ENCODE measurements around the gene ING2. TPM values are rescaled to one million over a fixed set of nuclear protein-coding genes. Genes with fewer than 3 reads are reported as not detected.

The ING2 gene
- total and polyA plus RNA-seq, 11 donors, result 2.9 to 10.9 (median 5.4) TPM

DNA sequence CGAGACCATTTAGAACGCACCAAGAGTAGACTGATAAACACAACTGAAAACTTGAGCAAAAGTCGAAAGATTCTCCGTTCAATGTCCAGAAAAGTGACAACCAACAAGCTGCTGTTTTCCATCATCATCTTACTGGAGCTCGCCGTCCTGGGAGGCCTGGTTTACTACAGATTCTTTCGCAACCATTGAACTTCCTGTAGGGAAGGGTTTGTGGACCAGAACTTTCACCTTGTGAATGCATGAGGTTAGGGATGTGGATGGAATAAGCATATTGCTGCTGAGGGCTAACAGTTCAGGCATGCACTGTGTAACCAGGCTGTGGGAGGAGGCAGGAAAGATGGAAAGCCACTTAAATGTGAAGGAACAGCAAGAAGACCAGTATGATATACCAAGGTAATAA is 20.9 kb upstream of the ING2 start:
- Histone ChIP-seq H3K4me1 (no peaks in the 10 kb centered on the region), H3K27me3 (no peaks in the 10 kb centered on the region), H3K27ac (no peak overlapping the region), H3K4me3 (no peak overlapping the region), H3K36me3 (no peaks in the 10 kb centered on the region), H3K9me3 (no peaks in the 10 kb centered on the region)
- TF ChIP-seq, protein P1, sequence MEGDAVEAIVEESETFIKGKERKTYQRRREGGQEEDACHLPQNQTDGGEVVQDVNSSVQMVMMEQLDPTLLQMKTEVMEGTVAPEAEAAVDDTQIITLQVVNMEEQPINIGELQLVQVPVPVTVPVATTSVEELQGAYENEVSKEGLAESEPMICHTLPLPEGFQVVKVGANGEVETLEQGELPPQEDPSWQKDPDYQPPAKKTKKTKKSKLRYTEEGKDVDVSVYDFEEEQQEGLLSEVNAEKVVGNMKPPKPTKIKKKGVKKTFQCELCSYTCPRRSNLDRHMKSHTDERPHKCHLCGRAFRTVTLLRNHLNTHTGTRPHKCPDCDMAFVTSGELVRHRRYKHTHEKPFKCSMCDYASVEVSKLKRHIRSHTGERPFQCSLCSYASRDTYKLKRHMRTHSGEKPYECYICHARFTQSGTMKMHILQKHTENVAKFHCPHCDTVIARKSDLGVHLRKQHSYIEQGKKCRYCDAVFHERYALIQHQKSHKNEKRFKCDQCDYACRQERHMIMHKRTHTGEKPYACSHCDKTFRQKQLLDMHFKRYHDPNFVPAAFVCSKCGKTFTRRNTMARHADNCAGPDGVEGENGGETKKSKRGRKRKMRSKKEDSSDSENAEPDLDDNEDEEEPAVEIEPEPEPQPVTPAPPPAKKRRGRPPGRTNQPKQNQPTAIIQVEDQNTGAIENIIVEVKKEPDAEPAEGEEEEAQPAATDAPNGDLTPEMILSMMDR (IDR thresholded peaks at IDR 0.05), result no peak
- no peak for TF ChIP-seq POLR2A (IDR thresholded peaks at IDR 0.05)
- no peak for ATAC-seq
- WGBS, 4 donors, result 94 to 97% (median 95%) methylated on average over 7 of the region's 7 CpGs
- DNase-seq, result no peak
- intact Hi-C loops (cut with DNase I), result no loop called here

DNA sequence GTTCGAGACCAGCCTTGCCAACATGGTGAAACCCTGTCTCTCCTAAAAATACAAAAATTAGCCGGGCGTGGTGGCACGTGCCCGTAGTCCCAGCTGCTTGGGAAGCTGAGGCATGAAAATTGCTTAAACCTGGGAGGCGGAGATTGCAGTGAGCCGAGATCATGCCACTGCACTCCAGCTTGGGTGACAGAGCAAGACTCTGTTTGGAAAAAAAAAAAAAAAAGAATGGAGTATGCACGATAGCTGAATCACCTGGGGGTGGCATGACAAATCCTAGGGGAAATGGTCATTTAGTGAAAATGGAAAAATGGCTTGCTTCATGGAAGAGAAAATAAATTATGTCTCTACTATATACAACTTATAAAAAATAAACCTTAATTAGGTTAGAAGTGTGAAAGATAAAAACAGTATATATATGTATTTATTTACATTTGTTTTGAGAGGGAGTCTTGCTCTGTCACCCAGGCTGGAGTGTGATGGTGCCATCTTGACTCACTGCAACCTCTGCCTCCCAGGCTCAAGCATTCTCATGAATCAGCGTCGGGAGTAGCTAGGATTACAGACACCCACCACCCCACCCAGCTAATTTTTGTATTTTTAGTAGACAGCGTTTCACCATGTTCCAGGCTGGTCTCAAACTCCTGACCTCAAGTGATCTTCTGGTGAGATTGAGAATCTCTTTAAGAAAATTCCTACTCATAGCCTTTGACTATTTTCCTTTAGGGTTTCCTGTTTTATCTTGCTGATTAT is 19.3 kb upstream of the ING2 start:
- DNase-seq (no peak), ATAC-seq (no peak)
- Histone ChIP-seq H3K27me3 (no peaks in the 10 kb centered on the region), H3K36me3 (no peaks in the 10 kb centered on the region), H3K27ac (no peak overlapping the region), H3K4me3 (no peak overlapping the region), H3K9me3 (no peaks in the 10 kb centered on the region), H3K4me1 (no peaks in the 10 kb centered on the region)
- intact Hi-C loops (cut with DNase I), result no loop called here
- TF ChIP-seq, protein P1 (IDR thresholded peaks at IDR 0.05), result no peak
- no peak for TF ChIP-seq POLR2A (IDR thresholded peaks at IDR 0.05)
- WGBS, 4 donors, result 82 to 91% (median 88%) methylated on average over 11 of the region's 11 CpGs

DNA sequence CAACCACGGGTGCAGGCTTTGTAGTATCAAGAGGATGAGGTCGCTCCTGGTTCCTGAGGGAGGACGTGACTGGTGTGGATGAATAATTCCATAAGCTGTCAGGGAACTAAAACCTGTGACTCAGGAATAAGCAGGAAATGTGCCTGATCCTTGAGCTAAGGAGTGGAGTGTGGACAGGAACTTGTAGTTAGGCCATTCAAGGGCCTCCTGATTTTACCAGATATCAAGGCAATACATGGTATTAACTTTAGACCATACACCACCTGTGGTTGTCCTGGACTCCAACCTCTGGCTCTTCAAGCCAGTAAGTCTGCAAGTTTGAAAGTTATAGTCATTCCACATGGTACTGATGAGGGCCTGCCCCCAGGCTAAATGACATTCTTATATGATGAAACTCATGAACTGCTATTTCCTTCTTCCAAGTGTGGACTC is 12.1 kb upstream of the ING2 start:
- Histone ChIP-seq H3K27me3 (no peaks in the 10 kb centered on the region), H3K4me1 (no peaks in the 10 kb centered on the region), H3K4me3 (no peak overlapping the region), H3K9me3 (peaks cover 0 to 18% (median 3%) of the 10 kb centered on the region in 12 donors), H3K27ac (no peak overlapping the region), H3K36me3 (peaks cover 0 to 8% (median 0%) of the 10 kb centered on the region in 9 donors)
- TF ChIP-seq, protein P1 (IDR thresholded peaks at IDR 0.05), result no peak
- no peak for TF ChIP-seq POLR2A (IDR thresholded peaks at IDR 0.05)
- ATAC-seq, result no peak
- no peak for DNase-seq
- WGBS, 4 donors, result 79 to 86% (median 82%) methylated on average over 3 of the region's 3 CpGs
- intact Hi-C loops (cut with DNase I), result no loop called here

DNA sequence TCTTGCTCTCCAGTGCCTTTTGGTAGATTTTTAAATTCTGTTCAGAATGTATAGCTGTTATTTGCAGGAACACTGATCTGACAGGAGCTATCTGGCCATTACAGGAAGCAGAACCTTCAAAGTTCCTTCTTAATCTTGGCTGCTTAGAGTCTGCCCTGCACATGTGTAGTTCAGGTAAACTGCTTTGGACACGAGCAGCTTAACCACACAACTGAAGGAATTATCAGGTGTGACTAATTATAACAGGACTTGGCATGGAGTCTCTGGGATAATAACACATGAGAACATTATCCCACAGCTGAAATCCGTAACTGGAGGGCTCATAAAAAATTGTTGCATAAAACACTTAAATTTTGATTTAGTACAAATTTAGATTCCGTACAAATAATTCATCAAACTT is 11.6 kb upstream of the ING2 start:
- TF ChIP-seq, protein P1 (IDR thresholded peaks at IDR 0.05), result no peak
- no peak for TF ChIP-seq POLR2A (IDR thresholded peaks at IDR 0.05)
- peaks cover 0 to 18% (median 3%) of the 10 kb centered on the region in 12 donors for H3K9me3 ChIP-seq
- H3K27me3 ChIP-seq, result no peaks in the 10 kb centered on the region
- H3K27ac ChIP-seq, result no peak overlapping the region
- no peaks in the 10 kb centered on the region for H3K4me1 ChIP-seq
- no peak for ATAC-seq
- no peak overlapping the region for H3K4me3 ChIP-seq
- peaks cover 0 to 8% (median 0%) of the 10 kb centered on the region in 9 donors for H3K36me3 ChIP-seq
- DNase-seq, result no peak
- WGBS, 4 donors, result 69 to 83% (median 78%) methylated on average over 3 of the region's 3 CpGs
- intact Hi-C loops (cut with DNase I), result no loop called here
